Measurements from ENCODE around the gene ZNF518A. TPM values are rescaled to one million over a fixed set of nuclear protein-coding genes. Genes with fewer than 3 reads are reported as not detected.

Gene ZNF518A
- total and polyA plus RNA-seq, 9 of the 15 experiments (the other 6 are each of a cell fraction or from before 2014, with no cell fraction given), result 6.3 to 30.0 (median 17.4) TPM

DNA sequence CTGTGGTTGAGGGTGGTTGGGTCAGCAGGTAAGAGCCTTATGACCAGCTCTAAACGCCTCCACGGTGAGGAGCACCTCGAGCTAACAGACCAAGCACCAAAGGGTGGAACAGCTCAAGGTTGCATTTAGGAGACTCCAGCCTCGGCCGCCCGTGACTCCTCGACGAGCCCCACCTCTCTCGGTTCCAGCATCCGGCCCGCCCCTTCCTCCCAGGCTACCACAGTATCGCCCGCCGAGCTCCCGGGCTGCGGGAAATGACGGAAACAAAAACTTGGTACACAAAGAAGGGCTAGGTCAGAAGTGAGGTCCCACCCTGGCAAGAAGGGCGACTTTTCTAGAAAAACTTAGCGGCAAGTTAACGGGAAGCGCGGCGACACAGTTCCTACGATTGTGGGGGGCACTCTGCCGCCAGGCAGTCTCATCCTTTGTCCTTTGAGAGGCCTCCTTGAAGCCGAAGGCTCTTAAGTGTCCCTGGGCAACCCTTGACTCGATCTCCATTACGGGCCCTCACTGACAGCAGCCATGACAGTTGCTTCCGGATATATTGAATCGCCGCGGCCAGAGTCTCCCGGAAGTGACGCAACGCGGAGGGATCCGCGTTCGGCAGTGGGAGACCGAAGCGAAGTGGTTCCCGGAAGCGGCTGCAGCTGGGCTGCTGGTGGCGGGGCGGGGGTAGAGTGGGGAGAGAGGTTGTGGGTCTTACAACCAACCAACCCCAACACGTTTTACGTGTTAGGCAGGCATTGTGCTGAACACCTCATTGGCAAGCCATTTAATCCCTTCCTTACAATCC is 40.2 kb upstream of the ZNF518A start (continued):
- TF ChIP-seq, protein P1, sequence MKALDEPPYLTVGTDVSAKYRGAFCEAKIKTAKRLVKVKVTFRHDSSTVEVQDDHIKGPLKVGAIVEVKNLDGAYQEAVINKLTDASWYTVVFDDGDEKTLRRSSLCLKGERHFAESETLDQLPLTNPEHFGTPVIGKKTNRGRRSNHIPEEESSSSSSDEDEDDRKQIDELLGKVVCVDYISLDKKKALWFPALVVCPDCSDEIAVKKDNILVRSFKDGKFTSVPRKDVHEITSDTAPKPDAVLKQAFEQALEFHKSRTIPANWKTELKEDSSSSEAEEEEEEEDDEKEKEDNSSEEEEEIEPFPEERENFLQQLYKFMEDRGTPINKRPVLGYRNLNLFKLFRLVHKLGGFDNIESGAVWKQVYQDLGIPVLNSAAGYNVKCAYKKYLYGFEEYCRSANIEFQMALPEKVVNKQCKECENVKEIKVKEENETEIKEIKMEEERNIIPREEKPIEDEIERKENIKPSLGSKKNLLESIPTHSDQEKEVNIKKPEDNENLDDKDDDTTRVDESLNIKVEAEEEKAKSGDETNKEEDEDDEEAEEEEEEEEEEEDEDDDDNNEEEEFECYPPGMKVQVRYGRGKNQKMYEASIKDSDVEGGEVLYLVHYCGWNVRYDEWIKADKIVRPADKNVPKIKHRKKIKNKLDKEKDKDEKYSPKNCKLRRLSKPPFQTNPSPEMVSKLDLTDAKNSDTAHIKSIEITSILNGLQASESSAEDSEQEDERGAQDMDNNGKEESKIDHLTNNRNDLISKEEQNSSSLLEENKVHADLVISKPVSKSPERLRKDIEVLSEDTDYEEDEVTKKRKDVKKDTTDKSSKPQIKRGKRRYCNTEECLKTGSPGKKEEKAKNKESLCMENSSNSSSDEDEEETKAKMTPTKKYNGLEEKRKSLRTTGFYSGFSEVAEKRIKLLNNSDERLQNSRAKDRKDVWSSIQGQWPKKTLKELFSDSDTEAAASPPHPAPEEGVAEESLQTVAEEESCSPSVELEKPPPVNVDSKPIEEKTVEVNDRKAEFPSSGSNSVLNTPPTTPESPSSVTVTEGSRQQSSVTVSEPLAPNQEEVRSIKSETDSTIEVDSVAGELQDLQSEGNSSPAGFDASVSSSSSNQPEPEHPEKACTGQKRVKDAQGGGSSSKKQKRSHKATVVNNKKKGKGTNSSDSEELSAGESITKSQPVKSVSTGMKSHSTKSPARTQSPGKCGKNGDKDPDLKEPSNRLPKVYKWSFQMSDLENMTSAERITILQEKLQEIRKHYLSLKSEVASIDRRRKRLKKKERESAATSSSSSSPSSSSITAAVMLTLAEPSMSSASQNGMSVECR (CRISPR knock-in tag; IDR thresholded peaks at IDR 0.05), result peak; percentile 83
- TF ChIP-seq BRD9 (IDR thresholded peaks at IDR 0.05; ENCODE audit: low read depth, partially characterized antibody) (peak; percentile 84), ZNF696 (CRISPR knock-in tag; conservative IDR thresholded peaks at IDR 0.05) (no peak), MTF1 (CRISPR knock-in tag; IDR thresholded peaks at IDR 0.05; ENCODE audit: borderline replicate concordance) (no peak), ZNF280B (CRISPR knock-in tag; IDR thresholded peaks at IDR 0.05) (no peak), HSF4 (CRISPR knock-in tag; IDR thresholded peaks at IDR 0.05; ENCODE audit: borderline replicate concordance) (no peak), CREBBP (IDR thresholded peaks at IDR 0.05; ENCODE audit: low read depth, low read length) (no peak)
- TF ChIP-seq, protein P2, sequence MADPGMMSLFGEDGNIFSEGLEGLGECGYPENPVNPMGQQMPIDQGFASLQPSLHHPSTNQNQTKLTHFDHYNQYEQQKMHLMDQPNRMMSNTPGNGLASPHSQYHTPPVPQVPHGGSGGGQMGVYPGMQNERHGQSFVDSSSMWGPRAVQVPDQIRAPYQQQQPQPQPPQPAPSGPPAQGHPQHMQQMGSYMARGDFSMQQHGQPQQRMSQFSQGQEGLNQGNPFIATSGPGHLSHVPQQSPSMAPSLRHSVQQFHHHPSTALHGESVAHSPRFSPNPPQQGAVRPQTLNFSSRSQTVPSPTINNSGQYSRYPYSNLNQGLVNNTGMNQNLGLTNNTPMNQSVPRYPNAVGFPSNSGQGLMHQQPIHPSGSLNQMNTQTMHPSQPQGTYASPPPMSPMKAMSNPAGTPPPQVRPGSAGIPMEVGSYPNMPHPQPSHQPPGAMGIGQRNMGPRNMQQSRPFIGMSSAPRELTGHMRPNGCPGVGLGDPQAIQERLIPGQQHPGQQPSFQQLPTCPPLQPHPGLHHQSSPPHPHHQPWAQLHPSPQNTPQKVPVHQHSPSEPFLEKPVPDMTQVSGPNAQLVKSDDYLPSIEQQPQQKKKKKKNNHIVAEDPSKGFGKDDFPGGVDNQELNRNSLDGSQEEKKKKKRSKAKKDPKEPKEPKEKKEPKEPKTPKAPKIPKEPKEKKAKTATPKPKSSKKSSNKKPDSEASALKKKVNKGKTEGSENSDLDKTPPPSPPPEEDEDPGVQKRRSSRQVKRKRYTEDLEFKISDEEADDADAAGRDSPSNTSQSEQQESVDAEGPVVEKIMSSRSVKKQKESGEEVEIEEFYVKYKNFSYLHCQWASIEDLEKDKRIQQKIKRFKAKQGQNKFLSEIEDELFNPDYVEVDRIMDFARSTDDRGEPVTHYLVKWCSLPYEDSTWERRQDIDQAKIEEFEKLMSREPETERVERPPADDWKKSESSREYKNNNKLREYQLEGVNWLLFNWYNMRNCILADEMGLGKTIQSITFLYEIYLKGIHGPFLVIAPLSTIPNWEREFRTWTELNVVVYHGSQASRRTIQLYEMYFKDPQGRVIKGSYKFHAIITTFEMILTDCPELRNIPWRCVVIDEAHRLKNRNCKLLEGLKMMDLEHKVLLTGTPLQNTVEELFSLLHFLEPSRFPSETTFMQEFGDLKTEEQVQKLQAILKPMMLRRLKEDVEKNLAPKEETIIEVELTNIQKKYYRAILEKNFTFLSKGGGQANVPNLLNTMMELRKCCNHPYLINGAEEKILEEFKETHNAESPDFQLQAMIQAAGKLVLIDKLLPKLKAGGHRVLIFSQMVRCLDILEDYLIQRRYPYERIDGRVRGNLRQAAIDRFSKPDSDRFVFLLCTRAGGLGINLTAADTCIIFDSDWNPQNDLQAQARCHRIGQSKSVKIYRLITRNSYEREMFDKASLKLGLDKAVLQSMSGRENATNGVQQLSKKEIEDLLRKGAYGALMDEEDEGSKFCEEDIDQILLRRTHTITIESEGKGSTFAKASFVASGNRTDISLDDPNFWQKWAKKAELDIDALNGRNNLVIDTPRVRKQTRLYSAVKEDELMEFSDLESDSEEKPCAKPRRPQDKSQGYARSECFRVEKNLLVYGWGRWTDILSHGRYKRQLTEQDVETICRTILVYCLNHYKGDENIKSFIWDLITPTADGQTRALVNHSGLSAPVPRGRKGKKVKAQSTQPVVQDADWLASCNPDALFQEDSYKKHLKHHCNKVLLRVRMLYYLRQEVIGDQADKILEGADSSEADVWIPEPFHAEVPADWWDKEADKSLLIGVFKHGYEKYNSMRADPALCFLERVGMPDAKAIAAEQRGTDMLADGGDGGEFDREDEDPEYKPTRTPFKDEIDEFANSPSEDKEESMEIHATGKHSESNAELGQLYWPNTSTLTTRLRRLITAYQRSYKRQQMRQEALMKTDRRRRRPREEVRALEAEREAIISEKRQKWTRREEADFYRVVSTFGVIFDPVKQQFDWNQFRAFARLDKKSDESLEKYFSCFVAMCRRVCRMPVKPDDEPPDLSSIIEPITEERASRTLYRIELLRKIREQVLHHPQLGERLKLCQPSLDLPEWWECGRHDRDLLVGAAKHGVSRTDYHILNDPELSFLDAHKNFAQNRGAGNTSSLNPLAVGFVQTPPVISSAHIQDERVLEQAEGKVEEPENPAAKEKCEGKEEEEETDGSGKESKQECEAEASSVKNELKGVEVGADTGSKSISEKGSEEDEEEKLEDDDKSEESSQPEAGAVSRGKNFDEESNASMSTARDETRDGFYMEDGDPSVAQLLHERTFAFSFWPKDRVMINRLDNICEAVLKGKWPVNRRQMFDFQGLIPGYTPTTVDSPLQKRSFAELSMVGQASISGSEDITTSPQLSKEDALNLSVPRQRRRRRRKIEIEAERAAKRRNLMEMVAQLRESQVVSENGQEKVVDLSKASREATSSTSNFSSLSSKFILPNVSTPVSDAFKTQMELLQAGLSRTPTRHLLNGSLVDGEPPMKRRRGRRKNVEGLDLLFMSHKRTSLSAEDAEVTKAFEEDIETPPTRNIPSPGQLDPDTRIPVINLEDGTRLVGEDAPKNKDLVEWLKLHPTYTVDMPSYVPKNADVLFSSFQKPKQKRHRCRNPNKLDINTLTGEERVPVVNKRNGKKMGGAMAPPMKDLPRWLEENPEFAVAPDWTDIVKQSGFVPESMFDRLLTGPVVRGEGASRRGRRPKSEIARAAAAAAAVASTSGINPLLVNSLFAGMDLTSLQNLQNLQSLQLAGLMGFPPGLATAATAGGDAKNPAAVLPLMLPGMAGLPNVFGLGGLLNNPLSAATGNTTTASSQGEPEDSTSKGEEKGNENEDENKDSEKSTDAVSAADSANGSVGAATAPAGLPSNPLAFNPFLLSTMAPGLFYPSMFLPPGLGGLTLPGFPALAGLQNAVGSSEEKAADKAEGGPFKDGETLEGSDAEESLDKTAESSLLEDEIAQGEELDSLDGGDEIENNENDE (IDR thresholded peaks at IDR 0.05; ENCODE audit: low read depth, low read length), result no peak
